ENCODE results near the gene SERPINB13. TPM values are rescaled to one million over a fixed set of nuclear protein-coding genes. Genes with fewer than 3 reads are reported as not detected.

Gene SERPINB13
- total and polyA plus RNA-seq, 7 donors, result 0.01 to 1.8 TPM; not detected in 5

DNA sequence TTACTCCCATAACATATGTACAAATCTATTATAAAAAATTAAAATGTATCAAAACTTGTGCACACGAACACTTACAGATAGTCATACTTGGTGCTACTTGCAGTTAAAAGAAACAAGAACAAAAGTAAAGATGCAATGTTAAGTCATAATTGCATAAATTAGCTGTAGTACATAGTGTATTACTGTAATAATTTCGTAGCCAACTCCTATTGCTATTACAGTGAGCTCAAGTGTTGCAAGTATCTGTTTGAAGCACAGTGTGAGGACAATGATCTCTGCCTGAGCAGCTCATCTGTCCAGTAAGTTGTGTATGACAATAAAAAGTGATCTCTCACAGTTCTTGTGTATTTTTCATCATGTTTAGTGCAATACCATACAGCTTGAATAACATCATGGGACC is 7.5 kb upstream of the SERPINB13 start:
- no peak for DNase-seq
- Histone ChIP-seq H3K36me3 (no peaks in the 10 kb centered on the region), H3K4me1 (peaks cover 0 to 12% (median 2%) of the 10 kb centered on the region in 4 donors), H3K4me3 (no peak overlapping the region), H3K27ac (no peak overlapping the region), H3K27me3 (no peaks in the 10 kb centered on the region), H3K9me3 (no peaks in the 10 kb centered on the region)
- 36 to 63% methylated on average over 2 of the region's 2 CpGs for WGBS, 2 donors
- TF ChIP-seq, protein P1, sequence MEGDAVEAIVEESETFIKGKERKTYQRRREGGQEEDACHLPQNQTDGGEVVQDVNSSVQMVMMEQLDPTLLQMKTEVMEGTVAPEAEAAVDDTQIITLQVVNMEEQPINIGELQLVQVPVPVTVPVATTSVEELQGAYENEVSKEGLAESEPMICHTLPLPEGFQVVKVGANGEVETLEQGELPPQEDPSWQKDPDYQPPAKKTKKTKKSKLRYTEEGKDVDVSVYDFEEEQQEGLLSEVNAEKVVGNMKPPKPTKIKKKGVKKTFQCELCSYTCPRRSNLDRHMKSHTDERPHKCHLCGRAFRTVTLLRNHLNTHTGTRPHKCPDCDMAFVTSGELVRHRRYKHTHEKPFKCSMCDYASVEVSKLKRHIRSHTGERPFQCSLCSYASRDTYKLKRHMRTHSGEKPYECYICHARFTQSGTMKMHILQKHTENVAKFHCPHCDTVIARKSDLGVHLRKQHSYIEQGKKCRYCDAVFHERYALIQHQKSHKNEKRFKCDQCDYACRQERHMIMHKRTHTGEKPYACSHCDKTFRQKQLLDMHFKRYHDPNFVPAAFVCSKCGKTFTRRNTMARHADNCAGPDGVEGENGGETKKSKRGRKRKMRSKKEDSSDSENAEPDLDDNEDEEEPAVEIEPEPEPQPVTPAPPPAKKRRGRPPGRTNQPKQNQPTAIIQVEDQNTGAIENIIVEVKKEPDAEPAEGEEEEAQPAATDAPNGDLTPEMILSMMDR (IDR thresholded peaks at IDR 0.05), result no peak
- TF ChIP-seq POLR2A (IDR thresholded peaks at IDR 0.05), result no peak
- TF ChIP-seq POLR2AphosphoS5 (IDR thresholded peaks at IDR 0.05), result no peak
- TF ChIP-seq EP300 (IDR thresholded peaks at IDR 0.05), result no peak
- intact Hi-C loops (cut with DNase I), result loop anchor here (2.0 kb wide), 1 partner anchor 61 kb away; no protein-coding TSS in a partner anchor

GRCh38 chr18:63585988-63586387 is 1.2 kb upstream of the SERPINB13 start:
- WGBS, 2 donors, result 82 to 86% methylated on average over 4 of the region's 4 CpGs
- Histone ChIP-seq H3K27me3 (no peaks in the 10 kb centered on the region), H3K4me3 (no peak overlapping the region), H3K4me1 (peaks cover 0 to 4% (median 2%) of the 10 kb centered on the region in 4 donors), H3K27ac (no peak overlapping the region), H3K9me3 (no peaks in the 10 kb centered on the region), H3K36me3 (no peaks in the 10 kb centered on the region)
- no peak for DNase-seq
- intact Hi-C loops (cut with DNase I), result no loop called here
- TF ChIP-seq POLR2AphosphoS5 (IDR thresholded peaks at IDR 0.05) (no peak), EP300 (IDR thresholded peaks at IDR 0.05) (no peak), POLR2A (IDR thresholded peaks at IDR 0.05) (no peak)
- TF ChIP-seq, protein P1 (IDR thresholded peaks at IDR 0.05), result no peak

- peaks cover 0 to 2% (median under 1%) of the 10 kb centered on the region in 4 donors for H3K4me1 ChIP-seq
- H3K27me3 ChIP-seq, result no peaks in the 10 kb centered on the region
- no peaks in the 10 kb centered on the region for H3K9me3 ChIP-seq
- H3K4me3 ChIP-seq, result no peak overlapping the region
- WGBS, 2 donors, result 51 to 82% methylated on average over 4 of the region's 4 CpGs
- no peak overlapping the region for H3K27ac ChIP-seq
- no peak for DNase-seq
- TF ChIP-seq POLR2A (IDR thresholded peaks at IDR 0.05), result no peak
- TF ChIP-seq EP300 (IDR thresholded peaks at IDR 0.05), result no peak
- TF ChIP-seq, protein P1 (IDR thresholded peaks at IDR 0.05), result no peak
- no peak for TF ChIP-seq POLR2AphosphoS5 (IDR thresholded peaks at IDR 0.05)
- intact Hi-C loops (cut with DNase I), result no loop called here
- H3K36me3 ChIP-seq, result no peaks in the 10 kb centered on the region
These were observed 712 bp upstream of the SERPINB13 start for GRCh38 chr18:63586431-63586830.

GRCh38 chr18:63588909-63589308 is 1.8 kb downstream of the SERPINB13 start:
- Histone ChIP-seq H3K9me3 (no peaks in the 10 kb centered on the region), H3K27me3 (no peaks in the 10 kb centered on the region), H3K4me3 (no peak overlapping the region), H3K27ac (no peak overlapping the region), H3K36me3 (no peaks in the 10 kb centered on the region), H3K4me1 (peaks cover 0 to 10% (median 0%) of the 10 kb centered on the region in 4 donors)
- intact Hi-C loops (cut with DNase I), result no loop called here
- WGBS, 2 donors, result 47 to 73% methylated on average over 5 of the region's 5 CpGs
- no peak for DNase-seq
- TF ChIP-seq POLR2A (IDR thresholded peaks at IDR 0.05) (no peak), POLR2AphosphoS5 (IDR thresholded peaks at IDR 0.05) (no peak), EP300 (IDR thresholded peaks at IDR 0.05) (no peak)
- TF ChIP-seq, protein P1 (IDR thresholded peaks at IDR 0.05), result no peak

- peaks cover 0 to 10% (median 4%) of the 10 kb centered on the region in 4 donors for H3K4me1 ChIP-seq
- no peaks in the 10 kb centered on the region for H3K9me3 ChIP-seq
- no peak overlapping the region for H3K27ac ChIP-seq
- no peaks in the 10 kb centered on the region for H3K36me3 ChIP-seq
- WGBS, 2 donors, result 59 to 71% methylated on average over 2 of the region's 2 CpGs
- intact Hi-C loops (cut with DNase I), result no loop called here
- no peak overlapping the region for H3K4me3 ChIP-seq
- DNase-seq, result no peak
- H3K27me3 ChIP-seq, result no peaks in the 10 kb centered on the region
- TF ChIP-seq POLR2AphosphoS5 (IDR thresholded peaks at IDR 0.05), result no peak
- TF ChIP-seq, protein P1 (IDR thresholded peaks at IDR 0.05), result no peak
- no peak for TF ChIP-seq POLR2A (IDR thresholded peaks at IDR 0.05)
- TF ChIP-seq EP300 (IDR thresholded peaks at IDR 0.05), result no peak
These were observed 3.2 kb downstream of the SERPINB13 start for GRCh38 chr18:63590373-63590772.

Data from sigmoid colon (tissue), 7 donors.